ENCODE results near the gene DNAJC11.
A peak's percentile ranks its signal among the peaks of the same experiment; 100 is the strongest.

The DNAJC11 gene

DNA sequence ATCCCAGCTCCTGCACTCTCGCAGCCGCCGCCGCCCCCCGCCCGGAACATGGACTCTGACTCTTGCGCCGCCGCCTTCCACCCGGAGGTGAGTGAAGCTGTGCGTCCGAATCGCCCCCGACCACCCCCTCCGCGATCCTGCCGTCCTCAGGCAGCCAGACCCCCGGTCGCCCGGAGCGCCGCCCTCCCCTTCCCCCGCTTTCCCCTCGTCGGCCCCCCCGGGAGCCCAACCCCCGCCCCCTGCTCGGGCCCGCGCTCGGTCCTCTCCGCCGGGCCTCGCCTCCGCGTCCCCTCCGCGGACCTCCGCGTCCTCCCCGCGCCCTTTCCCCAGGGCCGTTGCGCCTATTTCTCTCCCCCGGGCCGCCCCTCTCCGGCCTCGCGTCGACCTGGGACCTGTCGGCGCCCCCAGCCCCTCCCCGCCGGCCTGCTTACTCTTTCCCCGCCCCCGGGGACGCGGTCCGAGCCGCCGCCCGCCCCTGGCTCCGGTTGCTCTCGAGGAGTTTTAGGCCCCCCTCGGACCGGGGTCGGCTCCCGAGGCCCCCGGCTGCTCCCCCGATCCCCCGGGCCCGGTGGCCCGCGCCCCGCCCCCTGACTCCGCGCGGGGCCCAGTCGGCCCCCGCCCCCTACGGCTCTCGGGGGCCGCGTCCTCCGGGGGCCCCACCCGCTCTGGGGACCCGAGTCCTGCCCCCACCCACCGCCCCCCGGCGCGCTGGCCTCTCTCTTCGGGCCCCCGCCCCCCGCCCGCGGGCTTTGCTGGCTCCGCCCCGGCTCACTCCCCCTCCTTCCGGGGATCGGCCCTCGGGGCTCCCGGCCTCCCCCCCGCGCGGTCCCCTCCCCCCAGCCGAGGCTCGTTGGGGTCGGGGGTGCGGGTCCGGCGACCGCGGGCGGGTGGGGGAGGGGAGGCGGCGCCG is 87.3 kb downstream of the DNAJC11 start:
- peaks cover 0 to 2% of the 10 kb centered on the region in 2 donors for H3K36me3 ChIP-seq (ENCODE audit: control insufficient read depth in 1 of 2, insufficient read depth in 2 of 2, low read length in 2 of 2)
- peaks cover 4% of the 10 kb centered on the region in 2 donors for H3K4me1 ChIP-seq (ENCODE audit: control insufficient read depth in 1 of 2, insufficient read depth in 2 of 2, low read length in 2 of 2)
- H3K27ac ChIP-seq (ENCODE audit: low read depth, low read length), result peak overlapping the region; percentile 75
- no peaks in the 10 kb centered on the region for H3K9me3 ChIP-seq (ENCODE audit: control insufficient read depth in 1 of 2, low read length in 2 of 2)
- no peaks in the 10 kb centered on the region for H3K27me3 ChIP-seq (ENCODE audit: control insufficient read depth in 1 of 2, insufficient read depth in 2 of 2, low read length in 2 of 2)
- H3K9ac ChIP-seq (ENCODE audit: low read depth in 1 of 2, low read length in 2 of 2), result peak overlapping the region; percentile 51 to 61
- peak overlapping the region; percentile 63 to 69 for H3K4me3 ChIP-seq (ENCODE audit: low read depth in 1 of 2, low read length in 2 of 2)

DNA sequence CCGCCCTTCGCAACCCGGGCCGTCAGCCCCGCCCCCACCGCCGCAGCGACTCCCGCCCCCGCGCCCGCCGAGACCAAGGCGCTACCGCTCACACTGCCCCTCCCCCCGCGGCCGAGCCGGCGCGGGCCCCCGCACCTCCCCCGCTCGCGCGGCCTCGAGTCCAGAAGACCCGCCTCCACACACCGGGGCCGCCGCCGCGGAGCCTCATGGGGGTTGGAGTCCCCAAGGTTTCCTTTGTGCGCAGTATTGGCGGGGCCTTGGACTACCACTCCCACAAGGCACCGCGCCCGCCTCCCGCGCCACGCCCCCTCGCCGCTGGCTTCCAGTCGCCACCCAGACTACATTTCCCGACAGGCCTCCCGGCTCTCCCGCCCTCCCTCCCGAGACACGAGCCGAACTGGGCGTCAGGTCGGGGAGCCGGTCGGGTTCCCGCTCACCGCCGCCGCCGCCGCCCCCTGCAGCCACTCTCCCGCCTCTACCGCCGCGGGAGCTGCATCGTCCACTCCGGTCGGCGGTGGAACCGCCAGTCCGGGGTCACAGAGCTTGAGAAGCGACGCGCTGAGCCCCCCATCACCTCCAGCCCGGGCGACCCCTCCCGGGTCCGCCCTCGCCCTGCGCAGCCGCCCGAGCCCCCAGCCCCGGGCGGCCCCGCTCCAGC is 88.1 kb downstream of the DNAJC11 start, which contains the start of gene PHF13:
Gene PHF13, plus strand, starts transcription at position 371 of the 658 bp plus-strand sequence. CDS start 336 bp downstream, outside the sequence.
- no peaks in the 10 kb centered on the region for H3K9me3 ChIP-seq (ENCODE audit: control insufficient read depth in 1 of 2, low read length in 2 of 2)
- H3K9ac ChIP-seq (ENCODE audit: low read depth in 1 of 2, low read length in 2 of 2), result peak within 1 kb of the TSS; percentile 90 to 92
- H3K36me3 ChIP-seq (ENCODE audit: control insufficient read depth in 1 of 2, insufficient read depth in 2 of 2, low read length in 2 of 2), result peaks cover 0 to 2% of the 10 kb centered on the region in 2 donors
- no peaks in the 10 kb centered on the region for H3K27me3 ChIP-seq (ENCODE audit: control insufficient read depth in 1 of 2, insufficient read depth in 2 of 2, low read length in 2 of 2)
- peaks cover 4% of the 10 kb centered on the region in 2 donors for H3K4me1 ChIP-seq (ENCODE audit: control insufficient read depth in 1 of 2, insufficient read depth in 2 of 2, low read length in 2 of 2)
- peak within 1 kb of the TSS; percentile 82 to 93 for H3K4me3 ChIP-seq (ENCODE audit: low read depth in 1 of 2, low read length in 2 of 2)
- H3K27ac ChIP-seq (ENCODE audit: low read depth, low read length), result peak within 1 kb of the TSS; percentile 89

DNA sequence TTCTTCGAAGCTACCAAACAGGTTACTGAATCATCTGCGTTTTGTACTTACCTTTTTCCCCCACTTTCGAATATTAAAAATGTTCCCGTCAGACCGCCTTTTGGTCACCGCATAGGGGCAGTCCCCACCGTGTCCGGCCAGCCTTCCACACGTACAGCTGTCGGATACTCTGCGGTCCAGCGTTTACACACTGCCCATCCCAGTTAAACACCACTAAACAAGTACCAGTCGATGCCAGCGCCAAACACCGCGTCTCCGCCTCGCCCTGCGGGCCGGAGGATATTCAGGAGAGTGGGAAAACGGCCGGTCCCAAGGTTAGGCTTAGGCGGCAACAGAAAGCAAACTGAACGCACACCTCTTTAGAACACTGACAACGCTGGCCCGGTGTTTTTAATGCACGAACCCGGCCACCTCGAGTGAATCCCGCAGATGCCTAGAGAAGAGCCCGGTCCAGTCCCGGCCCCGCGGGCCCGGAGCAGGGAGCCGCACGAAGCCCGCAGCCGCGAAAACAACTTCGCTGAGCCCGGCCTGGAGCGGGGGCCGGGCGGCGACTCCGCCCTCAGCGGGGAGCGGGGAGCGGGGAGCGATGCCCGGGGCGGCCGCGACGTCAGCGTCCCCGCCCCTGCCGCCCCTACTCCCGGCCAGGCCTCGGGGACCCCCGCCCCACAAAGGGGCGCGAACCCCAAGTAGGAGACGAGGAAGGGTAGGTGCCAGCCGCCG is 88.8 kb downstream of the DNAJC11 start:
- Histone ChIP-seq H3K27me3 (ENCODE audit: control insufficient read depth in 1 of 2, insufficient read depth in 2 of 2, low read length in 2 of 2) (no peaks in the 10 kb centered on the region), H3K36me3 (ENCODE audit: control insufficient read depth in 1 of 2, insufficient read depth in 2 of 2, low read length in 2 of 2) (no peaks in the 10 kb centered on the region), H3K9me3 (ENCODE audit: control insufficient read depth in 1 of 2, low read length in 2 of 2) (no peaks in the 10 kb centered on the region), H3K9ac (ENCODE audit: low read depth in 1 of 2, low read length in 2 of 2) (peak overlapping the region; percentile 90 to 92), H3K27ac (ENCODE audit: low read depth, low read length) (peak overlapping the region; percentile 89), H3K4me3 (ENCODE audit: low read depth in 1 of 2, low read length in 2 of 2) (peak overlapping the region; percentile 82 to 93), H3K4me1 (ENCODE audit: control insufficient read depth in 1 of 2, insufficient read depth in 2 of 2, low read length in 2 of 2) (peaks cover 4% of the 10 kb centered on the region in 2 donors)

DNA sequence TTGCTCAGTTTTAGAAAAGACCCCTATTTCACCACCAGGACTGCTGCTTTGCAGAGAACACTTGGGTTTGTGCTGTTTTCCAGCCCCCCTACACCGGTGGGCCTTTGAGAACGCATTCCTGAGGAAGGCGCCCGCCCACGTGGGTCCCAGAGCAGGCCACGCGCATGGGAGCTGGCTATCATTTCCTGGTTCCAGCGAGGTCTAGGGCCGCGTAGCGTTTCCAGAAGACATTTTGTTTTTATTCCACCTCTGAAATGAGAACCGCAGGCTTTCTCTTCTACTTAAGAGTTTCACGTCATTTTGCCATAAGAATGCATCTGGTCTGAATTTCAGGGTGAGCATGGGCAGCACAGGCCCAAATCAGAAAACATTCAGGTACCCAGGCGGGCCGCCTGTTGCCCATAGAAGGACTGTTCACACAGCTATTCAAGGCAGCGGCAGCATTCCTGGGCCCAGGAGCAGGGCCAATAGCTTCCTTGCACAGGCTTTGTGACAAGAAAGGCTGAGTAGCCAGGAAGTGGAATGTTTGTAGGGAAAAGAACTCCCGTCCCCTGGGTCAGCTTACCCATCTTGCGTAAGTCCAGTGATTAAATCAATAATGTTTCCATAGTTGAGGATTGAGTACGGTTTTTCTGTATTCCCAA is 97.6 kb downstream of the DNAJC11 start:
- no peaks in the 10 kb centered on the region for H3K9me3 ChIP-seq (ENCODE audit: control insufficient read depth in 1 of 2, low read length in 2 of 2)
- peaks cover 18 to 32% of the 10 kb centered on the region in 2 donors for H3K4me1 ChIP-seq (ENCODE audit: control insufficient read depth in 1 of 2, insufficient read depth in 2 of 2, low read length in 2 of 2)
- peaks cover 0 to 6% of the 10 kb centered on the region in 2 donors for H3K36me3 ChIP-seq (ENCODE audit: control insufficient read depth in 1 of 2, insufficient read depth in 2 of 2, low read length in 2 of 2)
- H3K27me3 ChIP-seq (ENCODE audit: control insufficient read depth in 1 of 2, insufficient read depth in 2 of 2, low read length in 2 of 2), result no peaks in the 10 kb centered on the region
- H3K4me3 ChIP-seq (ENCODE audit: low read depth in 1 of 2, low read length in 2 of 2), result peak overlapping the region; percentile 71 to 77
- peak overlapping the region; percentile 76 to 93 for H3K9ac ChIP-seq (ENCODE audit: low read depth in 1 of 2, low read length in 2 of 2)
- peak overlapping the region; percentile 97 for H3K27ac ChIP-seq (ENCODE audit: low read depth, low read length)

DNA sequence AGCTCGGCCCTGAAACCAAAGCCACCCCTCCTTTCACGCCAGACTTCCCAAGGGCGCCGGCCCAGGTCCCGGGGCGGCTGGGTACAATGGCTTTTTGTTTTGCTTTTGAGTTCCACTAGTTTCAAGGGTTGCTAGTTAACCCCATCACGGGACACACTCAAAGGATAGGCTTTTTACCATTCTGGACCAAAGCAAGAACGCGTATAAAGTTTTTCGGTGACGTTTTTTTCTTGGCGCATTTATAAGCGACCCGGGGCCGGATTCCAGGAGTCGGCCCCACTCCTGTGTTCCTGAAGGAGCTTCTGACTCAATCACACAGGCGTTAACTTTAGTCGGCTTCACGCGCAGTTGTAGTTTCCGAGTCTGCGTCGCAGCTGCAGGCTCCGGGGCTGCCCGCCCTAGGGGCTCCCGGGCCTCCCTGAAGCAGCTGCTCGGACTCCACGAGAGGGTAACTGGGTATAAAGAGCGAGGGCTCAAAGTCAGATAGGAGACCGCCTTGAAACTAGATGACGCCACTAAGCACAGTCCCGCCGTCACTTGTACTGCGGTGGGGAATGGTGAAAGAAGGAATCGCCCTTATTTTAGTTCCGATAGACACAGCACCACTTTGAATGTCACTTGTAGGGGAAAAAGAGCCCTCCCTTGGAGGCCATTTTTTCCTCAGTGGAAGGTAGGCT is 98.2 kb downstream of the DNAJC11 start:
- peak overlapping the region; percentile 97 for H3K27ac ChIP-seq (ENCODE audit: low read depth, low read length)

DNA sequence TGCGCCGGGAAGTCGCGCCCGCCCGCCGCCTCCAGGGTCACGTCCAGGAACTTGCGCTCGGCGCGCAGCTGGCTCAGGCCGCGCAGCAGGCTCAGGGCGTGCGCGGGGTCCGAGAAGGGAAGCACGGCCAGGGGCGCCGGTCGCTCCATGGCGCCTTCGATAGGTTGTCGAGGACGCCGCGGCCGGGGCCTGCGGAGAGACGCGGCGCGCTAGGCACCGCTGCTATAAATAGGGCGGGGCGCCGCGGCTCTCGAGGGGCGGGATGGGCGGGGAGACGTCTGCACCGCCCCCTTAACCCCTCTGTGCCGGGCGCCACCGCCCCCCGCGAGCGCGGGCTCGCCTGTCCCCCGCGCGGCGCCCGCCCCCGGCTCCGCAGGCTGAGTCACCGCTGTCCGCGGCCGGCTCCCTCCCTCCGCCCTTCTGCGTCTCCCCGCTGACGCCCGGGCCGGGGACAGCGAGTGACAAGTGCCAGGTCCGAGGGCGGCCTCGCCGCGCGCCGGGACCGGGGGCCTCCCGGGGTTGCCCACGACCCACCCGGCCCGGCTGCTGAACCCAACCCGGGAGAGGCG is 98.9 kb downstream of the DNAJC11 start, which contains the start of gene KLHL21:
Gene KLHL21, minus strand, starts transcription at position 201 of the 569 bp plus-strand sequence. Its CDS starts 52 bp downstream, at position 149.
- Histone ChIP-seq H3K4me1 (ENCODE audit: control insufficient read depth in 1 of 2, insufficient read depth in 2 of 2, low read length in 2 of 2) (peaks cover 18 to 35% of the 10 kb centered on the region in 2 donors), H3K27me3 (ENCODE audit: control insufficient read depth in 1 of 2, insufficient read depth in 2 of 2, low read length in 2 of 2) (no peaks in the 10 kb centered on the region), H3K9me3 (ENCODE audit: control insufficient read depth in 1 of 2, low read length in 2 of 2) (no peaks in the 10 kb centered on the region), H3K36me3 (ENCODE audit: control insufficient read depth in 1 of 2, insufficient read depth in 2 of 2, low read length in 2 of 2) (peaks cover 3 to 15% of the 10 kb centered on the region in 2 donors), H3K9ac (ENCODE audit: low read depth in 1 of 2, low read length in 2 of 2) (peak within 1 kb of the TSS; percentile 90 to 93), H3K4me3 (ENCODE audit: low read depth in 1 of 2, low read length in 2 of 2) (peak within 1 kb of the TSS; percentile 71 to 95), H3K27ac (ENCODE audit: low read depth, low read length) (peak within 1 kb of the TSS; percentile 97)

More for the DNA sequence above, 98.2 kb downstream of the DNAJC11 start:
- peaks cover 18 to 35% of the 10 kb centered on the region in 2 donors for H3K4me1 ChIP-seq (ENCODE audit: control insufficient read depth in 1 of 2, insufficient read depth in 2 of 2, low read length in 2 of 2)
- no peaks in the 10 kb centered on the region for H3K27me3 ChIP-seq (ENCODE audit: control insufficient read depth in 1 of 2, insufficient read depth in 2 of 2, low read length in 2 of 2)
- peak overlapping the region; percentile 71 to 77 for H3K4me3 ChIP-seq (ENCODE audit: low read depth in 1 of 2, low read length in 2 of 2)
- peak overlapping the region; percentile 76 to 93 for H3K9ac ChIP-seq (ENCODE audit: low read depth in 1 of 2, low read length in 2 of 2)
- H3K36me3 ChIP-seq (ENCODE audit: control insufficient read depth in 1 of 2, insufficient read depth in 2 of 2, low read length in 2 of 2), result peaks cover 0 to 10% of the 10 kb centered on the region in 2 donors
- no peaks in the 10 kb centered on the region for H3K9me3 ChIP-seq (ENCODE audit: control insufficient read depth in 1 of 2, low read length in 2 of 2)

DNA sequence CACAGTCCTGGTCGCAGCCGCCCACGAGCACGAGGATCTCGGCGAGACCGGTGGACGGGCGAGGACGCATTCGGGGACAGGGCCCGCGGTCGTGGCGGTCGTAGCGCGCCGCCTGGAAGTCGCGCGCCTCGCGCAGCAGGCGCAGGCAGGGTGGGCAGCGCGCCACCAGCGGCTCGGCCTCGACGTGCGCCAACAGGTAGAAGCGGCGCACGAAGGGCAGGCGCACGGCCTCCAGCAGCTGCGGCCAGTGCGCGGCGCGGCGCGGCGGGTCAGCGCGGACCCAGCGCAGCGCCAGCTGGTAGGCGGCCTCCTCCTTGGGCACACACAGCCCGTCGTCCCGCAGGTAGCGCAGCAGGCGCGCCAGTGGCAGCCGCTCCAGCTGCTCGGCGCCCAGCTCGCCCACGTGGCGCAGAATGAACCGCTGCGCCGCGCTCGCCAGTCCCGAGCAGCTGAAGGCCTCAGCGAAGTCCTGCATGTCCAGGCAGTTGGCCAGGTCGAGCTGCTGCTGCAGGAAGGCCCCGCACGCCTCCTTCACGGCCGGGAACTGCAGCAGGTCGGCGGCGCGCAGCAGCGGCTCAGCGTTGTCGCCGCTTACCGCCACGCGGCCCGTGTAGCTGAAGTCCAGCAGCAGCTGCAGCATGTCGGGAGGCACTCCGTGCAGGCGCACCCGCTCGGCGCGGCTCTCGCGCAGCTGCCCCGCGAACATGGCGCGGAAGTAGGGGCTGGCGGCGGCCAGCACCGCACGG is 99.5 kb downstream of the DNAJC11 start:
- Histone ChIP-seq H3K27me3 (ENCODE audit: control insufficient read depth in 1 of 2, insufficient read depth in 2 of 2, low read length in 2 of 2) (no peaks in the 10 kb centered on the region), H3K9me3 (ENCODE audit: control insufficient read depth in 1 of 2, low read length in 2 of 2) (no peaks in the 10 kb centered on the region), H3K27ac (ENCODE audit: low read depth, low read length) (peak overlapping the region; percentile 97), H3K9ac (ENCODE audit: low read depth in 1 of 2, low read length in 2 of 2) (peak overlapping the region; percentile 87 to 90), H3K36me3 (ENCODE audit: control insufficient read depth in 1 of 2, insufficient read depth in 2 of 2, low read length in 2 of 2) (peaks cover 8 to 22% of the 10 kb centered on the region in 2 donors), H3K4me1 (ENCODE audit: control insufficient read depth in 1 of 2, insufficient read depth in 2 of 2, low read length in 2 of 2) (peaks cover 21 to 35% of the 10 kb centered on the region in 2 donors), H3K4me3 (ENCODE audit: low read depth in 1 of 2, low read length in 2 of 2) (peak overlapping the region; percentile 71 to 95)

DNA sequence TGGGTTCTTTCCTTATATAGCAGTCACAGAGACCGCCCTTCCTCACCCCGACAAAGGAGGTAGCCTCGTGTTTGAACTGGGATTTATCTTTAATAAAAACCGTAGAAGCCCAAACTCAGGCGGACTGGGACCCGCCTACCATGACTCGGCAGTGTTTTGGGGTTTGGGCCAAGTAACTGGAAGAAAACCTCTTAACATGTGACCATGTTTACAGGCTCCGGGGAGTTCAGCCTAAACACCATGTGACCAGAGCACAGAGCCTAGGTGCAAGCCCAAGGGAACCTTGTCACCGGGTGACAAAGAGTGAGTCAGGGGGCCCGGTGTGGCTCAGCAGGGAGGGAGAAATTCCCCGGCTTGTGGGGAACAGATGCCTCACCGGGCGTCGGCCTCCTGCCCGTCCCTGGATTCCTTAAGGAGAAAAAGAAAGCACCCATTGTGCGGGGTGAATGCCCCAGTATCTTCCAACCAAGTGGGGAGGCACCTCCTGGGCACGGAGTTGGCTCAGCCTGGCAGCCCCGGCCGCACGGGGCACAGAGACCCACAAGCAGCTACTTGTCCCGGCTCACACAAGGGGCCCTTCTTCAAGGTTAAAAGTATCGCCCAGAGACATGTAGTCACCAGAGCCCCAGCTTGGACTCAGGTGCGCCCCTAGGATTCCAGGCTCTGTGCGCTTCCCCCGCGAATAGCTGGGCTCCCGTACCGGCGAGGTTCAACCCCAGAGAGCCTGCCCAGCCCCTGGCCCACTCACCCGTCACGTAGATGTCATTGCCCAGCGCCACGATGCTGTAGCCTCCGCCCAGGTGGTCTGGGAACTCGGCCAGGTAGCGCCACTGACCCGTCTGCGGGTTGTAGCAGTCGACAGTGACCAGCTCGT is 100.3 kb downstream of the DNAJC11 start:
- peak overlapping the region; percentile 71 to 95 for H3K4me3 ChIP-seq (ENCODE audit: low read depth in 1 of 2, low read length in 2 of 2)
- H3K4me1 ChIP-seq (ENCODE audit: control insufficient read depth in 1 of 2, insufficient read depth in 2 of 2, low read length in 2 of 2), result peaks cover 21 to 35% of the 10 kb centered on the region in 2 donors
- peak overlapping the region; percentile 97 for H3K27ac ChIP-seq (ENCODE audit: low read depth, low read length)
- H3K36me3 ChIP-seq (ENCODE audit: control insufficient read depth in 1 of 2, insufficient read depth in 2 of 2, low read length in 2 of 2), result peaks cover 16 to 30% of the 10 kb centered on the region in 2 donors
- H3K9ac ChIP-seq (ENCODE audit: low read depth in 1 of 2, low read length in 2 of 2), result peak overlapping the region; percentile 87 to 90
- H3K27me3 ChIP-seq (ENCODE audit: control insufficient read depth in 1 of 2, insufficient read depth in 2 of 2, low read length in 2 of 2), result no peaks in the 10 kb centered on the region
- H3K9me3 ChIP-seq (ENCODE audit: control insufficient read depth in 1 of 2, low read length in 2 of 2), result no peaks in the 10 kb centered on the region
